H7 (cell line): Measurements from ENCODE around the gene IDS. TPM values are rescaled to one million over a fixed set of nuclear protein-coding genes. Genes with fewer than 3 reads are reported as not detected.

Source experiments
- total RNA-seq: library from RNA; depleted of rRNA; stranded (reverse); fragments of >200 nt; shearing (Covaris generic); gene quantifications from 2 replicates; pipeline ENCODE4 v1.2.3, GENCODE V29; 2014; rRNA removed

IDS gene
- total RNA-seq, 1 experiment from 2014 or later = 29.0 TPM

Other genes with a start within 250 kb of the IDS start
- 8.2 and 12.1 TPM in 2 replicates for gene EOLA1, start 35.7 kb upstream of the IDS start, total RNA-seq
- gene HSFX3, start 44.6 kb upstream of the IDS start, total RNA-seq = not detected in 2 replicates
- gene MAGEA9B, start 82.2 kb upstream of the IDS start, total RNA-seq = not detected in 2 replicates
- gene HSFX2, start 90.0 kb upstream of the IDS start, total RNA-seq = 1.2 and 1.3 TPM in 2 replicates
- gene TMEM185A, start 126.5 kb upstream of the IDS start, total RNA-seq = 30.7 and 36.1 TPM in 2 replicates
- gene MAGEA11, start 206.8 kb upstream of the IDS start, total RNA-seq = 0.18 and 0.62 TPM in 2 replicates